ENCODE data around the gene GJA4.

GJA4 gene

GRCh38 chr1:34840426-34840825, 47.6 kb downstream of the GJA4 start:
- DNase-seq = no peak

DNA sequence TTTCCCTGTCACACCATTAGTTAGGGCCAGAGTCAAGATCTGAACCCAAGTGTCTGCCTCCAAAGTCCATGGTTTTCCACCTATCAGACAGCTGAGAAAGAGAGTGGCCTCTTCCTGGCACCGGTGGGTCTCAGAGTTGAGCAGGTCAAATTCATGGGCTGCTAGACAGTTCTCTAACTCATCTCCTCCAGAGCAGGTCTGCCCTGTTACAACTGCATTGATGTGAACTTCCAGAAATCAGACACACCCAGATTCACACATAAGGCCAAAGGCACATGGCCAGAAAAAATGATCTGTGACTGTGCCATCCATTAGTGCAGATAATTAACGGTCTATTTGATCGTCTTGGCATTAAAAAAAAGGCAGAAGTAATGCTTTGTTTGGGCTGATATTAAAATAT, 49.3 kb downstream of the GJA4 start:
- DNase-seq = no peak

GRCh38 chr1:34842952-34843371, 50.2 kb downstream of the GJA4 start:
- DNase-seq = no peak

- DNase-seq = no peak
These were observed 50.8 kb downstream of the GJA4 start for GRCh38 chr1:34843392-34844251.

GRCh38 chr1:34844252-34844634, 51.4 kb downstream of the GJA4 start:
- no peak for DNase-seq
